GM11168 (cell line): ENCODE data around the gene DEUP1.
"Not testable (repeated sequence)": the region's sequence is repeated elsewhere in the genome, so short reads cannot be mapped to it uniquely, and the experiment has no call there.

ENCODE experiments used
- in situ Hi-C: fragments of 300-500 bp; cut with MboI; formaldehyde crosslinking; loops from one replicate; pipeline ENCODE4 v1.12.0; 2022; ENCODE audit warnings: low sequenced_read_pairs; ENCODE audit not compliant: unreplicated experiment

Gene DEUP1

GRCh38 chr11:93348930-93349329, 18.4 kb downstream of the DEUP1 start:
- in situ Hi-C loops, result no loop called here

- in situ Hi-C loops, result no loop called here
Observed at GRCh38 chr11:93350835-93351234, 20.3 kb downstream of the DEUP1 start.

- in situ Hi-C loops, result no loop called here
Observed at GRCh38 chr11:93359396-93359795, 28.9 kb downstream of the DEUP1 start.

GRCh38 chr11:93361435-93361834, 30.9 kb downstream of the DEUP1 start:
- in situ Hi-C loops, result no loop called here

GRCh38 chr11:93368022-93368421, 37.5 kb downstream of the DEUP1 start:
- in situ Hi-C loops, result no loop called here

GRCh38 chr11:93370260-93370659, 39.7 kb downstream of the DEUP1 start:
- in situ Hi-C loops, result no loop called here

GRCh38 chr11:93389737-93390136, 59.2 kb downstream of the DEUP1 start:
- in situ Hi-C loops, result no loop called here

GRCh38 chr11:93392867-93393266, 62.3 kb downstream of the DEUP1 start:
- in situ Hi-C loops, result no loop called here

- in situ Hi-C loops, result no loop called here
Observed at GRCh38 chr11:93393386-93393785, 62.8 kb downstream of the DEUP1 start.

- in situ Hi-C loops, result no loop called here
Observed at GRCh38 chr11:93394488-93394887, 63.9 kb downstream of the DEUP1 start.

GRCh38 chr11:93396316-93396715, 65.8 kb downstream of the DEUP1 start:
- in situ Hi-C loops, result no loop called here

GRCh38 chr11:93403930-93404329, 73.4 kb downstream of the DEUP1 start:
- in situ Hi-C loops, result no loop called here

- in situ Hi-C loops, result no loop called here
Observed at GRCh38 chr11:93407777-93408401, 77.3 kb downstream of the DEUP1 start.

- in situ Hi-C loops, result no loop called here
Observed at GRCh38 chr11:93410441-93410840, 79.9 kb downstream of the DEUP1 start.

GRCh38 chr11:93411705-93412104, 81.2 kb downstream of the DEUP1 start:
- in situ Hi-C loops, result no loop called here

- in situ Hi-C loops, result no loop called here
Observed at GRCh38 chr11:93432247-93432646, 101.7 kb downstream of the DEUP1 start.

GRCh38 chr11:93443232-93443631, 112.7 kb downstream of the DEUP1 start:
- in situ Hi-C loops, result not testable (repeated sequence)

- in situ Hi-C loops, result no loop called here
Observed at GRCh38 chr11:93444617-93445073, 114.1 kb downstream of the DEUP1 start.

- in situ Hi-C loops, result no loop called here
Observed at GRCh38 chr11:93458286-93458685, 127.7 kb downstream of the DEUP1 start.

GRCh38 chr11:93463666-93464065, 133.1 kb downstream of the DEUP1 start:
- in situ Hi-C loops, result not testable (repeated sequence)

- in situ Hi-C loops, result no loop called here
Observed at GRCh38 chr11:93464927-93465540, 134.5 kb downstream of the DEUP1 start.

GRCh38 chr11:93467054-93467453, 136.5 kb downstream of the DEUP1 start:
- in situ Hi-C loops, result no loop called here
